GM12865 (cell line): Measurements from ENCODE around the gene PYGO2.
A peak's percentile ranks its signal among the peaks of the same experiment; 100 is the strongest.

ENCODE experiments used
- DNase-seq: peaks from one replicate; pipeline ENCODE4 v3.0.0; 2010; ENCODE audit warnings: low read depth
- H3K4me3 ChIP-seq: 2 replicates; pipeline ENCODE4 v1.5.1; 2011; ENCODE audit warnings: mild to moderate bottlenecking, low read depth, low read length, control low read depth
- TF ChIP-seq, protein P1 (sequence below): IDR thresholded peaks from 2 replicates; pipeline ENCODE4 v1.5.1; 2011; ENCODE audit warnings: low read length, control low read depth, low read depth, inconsistent platforms; ENCODE audit not compliant: insufficient read depth; ENCODE audit errors: missing control alignments

PYGO2 gene

DNA sequence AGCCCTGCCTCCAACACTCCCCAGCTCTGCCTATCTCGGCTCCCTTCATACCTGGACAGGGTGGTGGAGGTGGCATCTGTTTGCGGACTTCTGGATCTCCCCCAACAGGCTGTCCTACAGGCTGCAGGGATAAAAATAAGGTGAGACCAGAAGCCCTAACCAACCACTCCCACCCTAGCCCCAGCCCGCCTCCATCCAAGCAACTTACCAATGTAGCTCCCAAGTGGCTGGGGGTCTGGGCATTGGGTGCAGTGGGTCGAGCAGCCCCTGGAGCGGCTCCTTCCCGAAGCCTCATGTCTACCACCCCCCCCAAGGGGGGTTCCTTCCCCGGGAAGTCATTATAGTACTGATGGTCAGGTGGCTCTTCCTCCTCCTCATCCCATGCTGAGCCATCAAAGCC, 4.5 kb upstream of the PYGO2 start:
- TF ChIP-seq, protein P1, sequence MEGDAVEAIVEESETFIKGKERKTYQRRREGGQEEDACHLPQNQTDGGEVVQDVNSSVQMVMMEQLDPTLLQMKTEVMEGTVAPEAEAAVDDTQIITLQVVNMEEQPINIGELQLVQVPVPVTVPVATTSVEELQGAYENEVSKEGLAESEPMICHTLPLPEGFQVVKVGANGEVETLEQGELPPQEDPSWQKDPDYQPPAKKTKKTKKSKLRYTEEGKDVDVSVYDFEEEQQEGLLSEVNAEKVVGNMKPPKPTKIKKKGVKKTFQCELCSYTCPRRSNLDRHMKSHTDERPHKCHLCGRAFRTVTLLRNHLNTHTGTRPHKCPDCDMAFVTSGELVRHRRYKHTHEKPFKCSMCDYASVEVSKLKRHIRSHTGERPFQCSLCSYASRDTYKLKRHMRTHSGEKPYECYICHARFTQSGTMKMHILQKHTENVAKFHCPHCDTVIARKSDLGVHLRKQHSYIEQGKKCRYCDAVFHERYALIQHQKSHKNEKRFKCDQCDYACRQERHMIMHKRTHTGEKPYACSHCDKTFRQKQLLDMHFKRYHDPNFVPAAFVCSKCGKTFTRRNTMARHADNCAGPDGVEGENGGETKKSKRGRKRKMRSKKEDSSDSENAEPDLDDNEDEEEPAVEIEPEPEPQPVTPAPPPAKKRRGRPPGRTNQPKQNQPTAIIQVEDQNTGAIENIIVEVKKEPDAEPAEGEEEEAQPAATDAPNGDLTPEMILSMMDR, result no peak
- DNase-seq, result no peak
- no peak overlapping the region for H3K4me3 ChIP-seq

DNA sequence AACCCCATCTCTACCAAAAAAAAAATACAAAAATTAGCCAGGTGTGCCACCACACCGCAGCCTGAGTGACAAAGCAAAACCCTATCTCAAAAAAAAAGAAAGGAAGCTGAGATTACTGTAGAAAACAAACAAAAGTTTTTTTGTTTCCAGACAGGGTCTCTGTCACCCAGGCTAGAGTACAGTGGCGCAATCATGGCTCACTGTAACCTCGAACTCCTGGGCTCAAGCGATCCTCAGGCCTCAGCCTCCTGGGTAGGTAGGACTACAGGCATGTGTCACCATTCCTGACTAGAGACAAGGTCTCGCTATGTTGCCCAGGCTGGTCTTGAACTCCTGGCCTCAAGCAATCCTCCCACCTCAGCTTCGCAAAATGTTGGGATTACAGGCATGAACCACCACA, 2.8 kb upstream of the PYGO2 start:
- H3K4me3 ChIP-seq, result no peak overlapping the region

DNA sequence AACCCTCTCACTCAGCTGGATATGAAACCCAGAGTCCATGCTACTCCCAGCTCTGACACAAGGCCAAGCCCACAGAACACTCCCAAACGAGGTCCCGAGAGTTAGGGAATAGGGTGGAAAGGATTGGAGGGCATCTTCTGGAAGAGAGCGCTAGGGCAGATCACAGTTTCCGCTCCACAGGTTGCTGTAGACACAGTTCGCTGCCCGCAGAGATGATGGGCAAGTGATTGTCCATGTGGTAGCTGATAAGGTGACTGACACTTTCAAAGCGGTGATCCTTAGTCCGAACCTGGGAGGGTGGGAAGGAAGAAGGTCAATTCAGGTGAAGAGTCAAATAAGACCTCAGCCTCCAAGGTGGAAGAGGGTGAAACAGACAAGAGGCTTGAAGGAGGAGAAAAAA, 2.1 kb upstream of the PYGO2 start:
- TF ChIP-seq, protein P1, result no peak
- no peak overlapping the region for H3K4me3 ChIP-seq
- no peak for DNase-seq

More for the DNA sequence above, 2.8 kb upstream of the PYGO2 start:
- TF ChIP-seq, protein P1, result no peak
- DNase-seq, result no peak

DNA sequence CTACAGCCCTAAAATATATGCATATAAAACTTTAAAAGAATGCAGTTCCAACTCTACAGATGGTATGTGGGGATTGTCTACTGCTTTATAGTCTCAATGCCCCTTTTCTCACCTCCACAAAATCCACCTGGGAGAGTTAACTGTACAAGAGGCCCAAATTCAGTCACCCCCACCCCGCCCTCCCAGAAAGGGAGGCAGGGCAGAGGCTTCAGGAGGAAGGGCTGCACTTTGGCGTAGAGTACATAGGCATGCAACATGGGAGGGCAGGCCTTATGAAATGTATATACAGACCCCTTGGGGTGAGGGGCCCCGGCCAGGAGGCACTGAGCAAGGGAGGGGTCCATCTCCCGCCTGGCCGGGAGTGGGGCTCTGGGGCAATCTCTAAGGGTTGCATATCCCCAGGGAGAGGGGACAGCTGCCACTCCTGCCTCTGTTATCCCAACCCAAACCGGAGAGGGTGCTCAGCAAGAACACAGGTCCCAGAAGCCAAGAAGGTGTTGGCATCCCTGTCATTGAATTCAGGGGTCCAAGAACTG, 1.3 kb upstream of the PYGO2 start:
- no peak for DNase-seq
- peak overlapping the region; percentile 90 for H3K4me3 ChIP-seq

DNA sequence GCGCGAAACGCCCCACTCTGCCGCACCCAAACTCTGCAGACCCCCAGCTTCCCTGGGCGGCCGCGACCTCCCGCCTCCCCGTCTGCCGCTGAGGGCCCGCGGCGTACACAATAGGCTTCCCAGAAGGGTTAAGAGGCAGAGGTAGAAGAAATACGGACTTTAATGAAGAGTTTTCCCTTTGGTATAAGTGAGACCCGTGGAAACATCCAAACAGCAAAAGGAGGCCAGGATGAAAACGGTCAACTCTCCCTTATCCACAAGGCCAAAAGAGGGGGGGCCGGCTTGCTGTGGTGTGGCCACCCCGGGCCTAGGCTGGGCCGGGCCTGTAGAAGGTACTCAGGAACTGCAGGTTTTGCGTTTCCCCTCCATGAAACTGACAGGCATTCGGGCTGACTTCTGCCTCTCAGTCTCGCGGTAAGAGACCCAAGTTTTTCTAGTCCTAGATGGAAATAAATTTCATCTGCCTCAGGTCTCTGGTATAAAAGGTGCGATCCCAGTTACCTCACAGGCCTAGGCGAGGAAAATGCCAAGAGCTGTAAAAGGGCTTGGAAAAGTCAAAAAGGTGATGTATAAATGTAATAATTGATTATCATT, 671 bp upstream of the PYGO2 start:
- TF ChIP-seq, protein P1, result no peak
- peak overlapping the region; percentile 90 for H3K4me3 ChIP-seq
- DNase-seq, result peak; percentile 62

More for the DNA sequence above, 1.3 kb upstream of the PYGO2 start:
- TF ChIP-seq, protein P1, result no peak

DNA sequence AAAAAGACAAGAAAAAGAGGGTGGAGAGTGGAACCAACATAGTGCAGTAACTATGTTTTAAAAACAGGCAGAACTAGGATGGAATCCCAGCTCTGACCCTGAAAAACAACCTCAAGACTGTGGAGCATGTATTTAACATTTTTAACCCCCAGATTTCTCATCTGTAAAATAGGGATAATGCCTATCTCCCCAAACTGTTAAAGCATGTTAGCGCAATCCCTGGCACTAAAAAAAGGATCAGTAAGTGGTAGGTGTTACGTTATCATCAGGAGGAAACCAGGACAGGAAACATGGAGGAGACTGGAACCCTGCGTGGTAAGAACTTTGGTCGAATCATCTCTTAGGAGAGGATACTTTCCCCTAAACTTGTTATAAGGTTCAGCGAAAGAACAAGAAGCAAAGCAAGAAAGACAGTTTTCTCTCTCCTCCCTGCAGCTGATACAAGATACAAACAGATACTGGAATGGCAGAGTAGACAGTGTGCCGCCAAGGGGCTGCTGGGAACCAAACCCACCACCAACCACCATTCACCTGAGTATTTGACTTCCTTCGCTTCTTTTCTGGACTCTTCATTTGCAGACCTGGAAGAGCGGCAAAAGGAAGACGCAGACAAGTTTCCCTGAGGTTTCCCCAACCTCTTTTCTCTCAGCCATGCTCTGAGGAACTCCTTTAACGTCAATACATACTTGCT, 991 bp downstream of the PYGO2 start:
- DNase-seq, result no peak
- peak overlapping the region; percentile 90 for H3K4me3 ChIP-seq
- TF ChIP-seq, protein P1, result no peak
